ENCODE results near the gene POLA1.
A peak's percentile ranks its signal among the peaks of the same experiment; 100 is the strongest.

Gene POLA1

GRCh38 chrX:24988314-24988713 is 294.6 kb downstream of the POLA1 start:
- no peak for DNase-seq

GRCh38 chrX:24990535-24990934 is 296.8 kb downstream of the POLA1 start:
- DNase-seq, result no peak

GRCh38 chrX:24993879-24994278 is 300.2 kb downstream of the POLA1 start:
- no peak for DNase-seq

- DNase-seq, result no peak
Measured at GRCh38 chrX:24996096-24996709, 302.5 kb downstream of the POLA1 start.

GRCh38 chrX:24999511-24999910 is 305.8 kb downstream of the POLA1 start:
- no peak for DNase-seq

GRCh38 chrX:25001808-25002660 is 308.3 kb downstream of the POLA1 start:
- no peak for DNase-seq

- no peak for DNase-seq
Measured at GRCh38 chrX:25002661-25003020, 308.9 kb downstream of the POLA1 start.

- DNase-seq, result no peak
Measured at GRCh38 chrX:25003066-25003849, 309.5 kb downstream of the POLA1 start.

- no peak for DNase-seq
Measured at GRCh38 chrX:25004040-25004439, 310.3 kb downstream of the POLA1 start.

GRCh38 chrX:25004485-25005032 is 310.8 kb downstream of the POLA1 start:
- DNase-seq, result no peak

GRCh38 chrX:25005034-25005381 is 311.3 kb downstream of the POLA1 start:
- DNase-seq, result no peak

GRCh38 chrX:25005382-25006185 is 311.9 kb downstream of the POLA1 start:
- no peak for DNase-seq

GRCh38 chrX:25006586-25007058 is 312.9 kb downstream of the POLA1 start:
- DNase-seq, result no peak

GRCh38 chrX:25007059-25008053 is 313.6 kb downstream of the POLA1 start:
- DNase-seq, result no peak

- DNase-seq, result no peak
Measured at GRCh38 chrX:25009407-25009806, 315.7 kb downstream of the POLA1 start.

- DNase-seq, result no peak
Measured at GRCh38 chrX:25010784-25011588, 317.3 kb downstream of the POLA1 start.

- DNase-seq, result no peak
Measured at GRCh38 chrX:25011589-25012432, 318.1 kb downstream of the POLA1 start.

GRCh38 chrX:25012433-25012735 is 318.7 kb downstream of the POLA1 start:
- DNase-seq, result no peak

- peak; percentile 19 for DNase-seq
Measured at GRCh38 chrX:25012793-25013631, 319.3 kb downstream of the POLA1 start.

Data from suppressor macrophage treated with lipopolysaccharide for 4 hours (primary cell).